GM21447 (cell line): ENCODE measurements around the gene TRIM71.
"Not testable (repeated sequence)": the region's sequence is repeated elsewhere in the genome, so short reads cannot be mapped to it uniquely, and the experiment has no call there.

Experiments
- ATAC-seq: cut with Tn5 transposase; IDR thresholded peaks from one replicate; pipeline ENCODE4 v1.9.1; 2021; ENCODE audit not compliant: unreplicated experiment

The TRIM71 gene

GRCh38 chr3:32842531-32842931, 24.7 kb downstream of the TRIM71 start:
- peak; percentile 53 for ATAC-seq

GRCh38 chr3:32842987-32843386, 25.2 kb downstream of the TRIM71 start:
- ATAC-seq: no peak

- ATAC-seq: no peak
These were observed 25.9 kb downstream of the TRIM71 start for GRCh38 chr3:32843510-32844321.

DNA sequence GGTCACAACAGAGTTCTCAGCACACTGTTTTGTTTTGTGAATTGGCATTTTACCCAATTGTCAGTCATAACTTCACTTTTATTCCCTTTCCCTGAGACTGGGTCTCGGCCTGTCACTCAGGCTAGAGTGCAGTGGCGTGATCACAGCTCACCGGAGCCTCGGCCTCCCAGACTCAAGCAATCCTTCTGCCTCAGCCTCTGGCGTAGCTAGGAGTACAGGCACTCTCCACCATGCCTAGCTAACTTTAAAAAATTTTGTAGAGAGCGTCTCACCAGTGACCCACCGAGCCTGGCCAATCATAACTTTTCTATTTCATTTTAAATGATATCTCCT, 26.5 kb downstream of the TRIM71 start:
- no peak for ATAC-seq

GRCh38 chr3:32844914-32845313, 27.1 kb downstream of the TRIM71 start:
- ATAC-seq: no peak

GRCh38 chr3:32845546-32845945, 27.7 kb downstream of the TRIM71 start:
- not testable (repeated sequence) for ATAC-seq

DNA sequence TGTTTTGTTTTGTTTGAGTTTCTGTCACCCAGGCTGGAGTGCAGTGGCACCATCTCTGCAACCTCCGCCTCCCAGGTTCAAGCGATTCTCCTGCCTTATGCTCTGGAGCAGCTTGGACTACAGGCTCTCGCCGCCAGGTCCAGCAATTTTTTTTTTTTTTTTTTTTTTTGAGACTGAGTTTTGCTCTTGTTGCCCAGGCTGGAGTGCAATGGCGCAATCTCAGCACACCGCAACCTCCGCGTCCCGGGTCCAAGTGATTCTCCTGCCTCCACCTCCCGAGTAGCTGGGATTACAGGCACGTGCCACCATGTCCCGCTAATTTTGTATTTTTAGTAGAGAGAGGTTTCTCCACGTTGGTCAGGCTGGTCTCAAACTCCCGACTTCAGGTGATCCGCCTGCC, 29.2 kb downstream of the TRIM71 start:
- not testable (repeated sequence) for ATAC-seq

- ATAC-seq: no peak
These were observed 29.7 kb downstream of the TRIM71 start for GRCh38 chr3:32847528-32847927.

DNA sequence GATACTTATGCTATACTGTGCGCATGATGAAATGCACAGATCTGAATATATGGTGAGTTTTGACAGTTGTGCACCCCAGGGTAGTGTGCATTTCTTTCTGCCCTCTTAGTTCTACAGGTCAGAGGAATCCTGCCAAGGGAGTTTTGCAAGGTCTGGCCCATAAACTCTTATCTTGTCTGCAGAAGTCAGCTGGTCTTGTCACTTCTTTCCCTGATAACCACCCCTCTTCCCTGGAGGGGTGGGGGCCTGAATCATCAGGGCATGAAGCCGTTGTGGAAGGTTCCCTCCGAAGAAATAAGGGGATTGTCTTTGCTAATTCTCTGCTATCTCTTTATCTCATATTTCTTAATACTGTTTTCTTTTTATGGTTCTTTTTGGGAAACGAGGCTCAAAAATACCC, 30.4 kb downstream of the TRIM71 start:
- ATAC-seq: no peak

- ATAC-seq: no peak
These were observed 31.2 kb downstream of the TRIM71 start for GRCh38 chr3:32849046-32849445.

DNA sequence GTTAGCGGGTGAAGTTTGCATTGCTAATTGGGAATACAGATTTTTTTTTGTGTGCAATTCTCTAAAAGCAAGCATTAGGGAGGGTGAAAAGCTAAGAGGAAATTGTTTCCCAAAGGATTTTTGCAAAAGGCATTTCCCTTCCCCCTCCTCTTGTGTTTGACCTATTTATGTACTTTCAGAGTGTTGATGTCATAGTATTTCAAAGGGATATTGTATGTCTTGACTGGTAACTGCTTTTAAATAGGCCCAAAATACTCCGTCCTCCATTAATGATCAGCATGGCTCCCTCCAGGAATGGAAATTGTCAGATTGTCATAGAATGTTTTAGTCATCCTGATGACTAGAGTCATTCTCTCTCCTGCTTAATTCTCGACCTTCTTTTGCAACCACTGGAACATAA, 32.4 kb downstream of the TRIM71 start:
- no peak for ATAC-seq

- no peak for ATAC-seq
These were observed 32.8 kb downstream of the TRIM71 start for GRCh38 chr3:32850636-32851035.

GRCh38 chr3:32852146-32852545, 34.3 kb downstream of the TRIM71 start:
- no peak for ATAC-seq

DNA sequence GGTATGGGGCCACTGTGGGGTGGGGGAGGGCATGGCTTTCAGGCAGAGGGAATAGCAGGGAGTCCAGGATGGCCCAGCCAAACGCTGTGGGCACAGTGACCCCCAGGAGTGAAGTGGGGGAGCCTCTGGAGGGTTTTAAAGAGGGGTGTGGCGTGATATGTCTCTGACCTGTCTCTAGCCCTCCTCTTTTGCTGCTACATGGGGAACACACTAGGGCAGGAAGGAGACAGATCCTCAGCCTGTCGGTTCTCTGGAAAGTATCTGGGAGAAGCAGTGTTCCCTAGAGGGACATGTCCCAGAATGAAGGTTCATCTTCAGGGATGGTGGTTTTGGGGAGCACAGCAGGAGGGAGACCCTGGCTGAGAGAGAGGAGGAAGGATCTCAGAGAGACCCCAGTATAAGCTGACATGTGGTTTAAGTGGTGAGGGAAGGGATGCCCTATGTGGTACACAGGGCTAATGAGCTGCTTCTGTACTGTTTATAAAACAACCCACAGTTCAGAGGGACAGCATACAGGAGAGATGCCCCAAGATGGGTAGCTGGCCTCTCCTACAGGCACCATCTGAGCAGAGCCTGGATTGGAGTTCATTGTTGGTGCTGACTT, 37.7 kb downstream of the TRIM71 start:
- ATAC-seq: no peak

DNA sequence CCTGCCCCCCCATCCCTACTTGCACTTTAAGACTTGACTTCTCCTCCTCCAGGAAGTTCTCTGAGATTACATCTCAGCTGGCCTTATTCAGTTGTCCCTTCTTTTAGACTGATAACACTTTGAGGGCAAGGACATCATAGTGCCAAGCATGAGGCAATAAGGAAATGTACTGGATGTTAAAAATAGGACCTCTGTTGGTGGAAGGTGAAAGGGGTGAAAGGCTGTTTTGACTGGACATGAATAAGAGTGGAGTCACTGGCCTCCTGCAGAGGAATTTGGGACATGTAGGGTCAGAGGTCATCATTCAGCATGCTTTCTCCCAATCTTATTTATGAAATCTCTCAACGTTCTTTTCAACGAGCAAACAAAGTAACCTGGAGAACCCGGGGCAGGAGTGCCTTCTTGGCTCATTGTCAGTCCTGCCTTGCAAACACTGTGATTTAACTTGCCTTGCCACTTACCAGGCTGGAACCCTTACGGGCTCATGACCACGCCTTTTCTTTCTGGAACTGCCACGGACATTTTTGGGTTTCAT, 38.6 kb downstream of the TRIM71 start:
- ATAC-seq: no peak

DNA sequence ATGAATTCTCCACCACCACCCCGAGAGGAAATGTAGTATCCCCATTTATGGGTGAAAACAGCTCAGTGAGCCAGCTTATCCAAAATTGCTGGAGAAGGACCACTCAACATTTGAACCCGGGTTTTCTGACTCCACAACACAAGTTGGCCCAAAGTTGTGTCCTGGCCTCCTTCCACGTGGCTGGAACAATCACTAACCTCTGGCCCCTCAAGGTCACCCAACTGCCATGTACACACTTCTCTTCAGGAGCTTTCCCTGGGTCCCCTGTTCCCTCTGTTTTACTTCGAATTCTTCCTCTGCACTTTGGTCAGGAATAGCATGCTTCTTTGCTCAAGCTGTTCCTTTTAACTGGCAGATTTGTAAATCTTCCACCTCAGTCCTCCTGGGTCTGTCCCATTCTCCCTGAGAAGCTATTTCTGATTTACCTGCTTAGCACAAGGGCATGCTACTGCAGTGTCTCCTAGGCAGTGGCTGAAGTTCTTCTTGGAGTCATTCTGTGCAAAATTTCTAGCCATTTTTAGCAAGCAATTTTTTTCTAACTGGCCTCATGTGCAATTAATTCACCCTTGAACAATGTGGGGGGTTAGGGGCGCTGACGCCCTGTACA, 39.2 kb downstream of the TRIM71 start:
- no peak for ATAC-seq

GRCh38 chr3:32857921-32858320, 40.1 kb downstream of the TRIM71 start:
- ATAC-seq: no peak

DNA sequence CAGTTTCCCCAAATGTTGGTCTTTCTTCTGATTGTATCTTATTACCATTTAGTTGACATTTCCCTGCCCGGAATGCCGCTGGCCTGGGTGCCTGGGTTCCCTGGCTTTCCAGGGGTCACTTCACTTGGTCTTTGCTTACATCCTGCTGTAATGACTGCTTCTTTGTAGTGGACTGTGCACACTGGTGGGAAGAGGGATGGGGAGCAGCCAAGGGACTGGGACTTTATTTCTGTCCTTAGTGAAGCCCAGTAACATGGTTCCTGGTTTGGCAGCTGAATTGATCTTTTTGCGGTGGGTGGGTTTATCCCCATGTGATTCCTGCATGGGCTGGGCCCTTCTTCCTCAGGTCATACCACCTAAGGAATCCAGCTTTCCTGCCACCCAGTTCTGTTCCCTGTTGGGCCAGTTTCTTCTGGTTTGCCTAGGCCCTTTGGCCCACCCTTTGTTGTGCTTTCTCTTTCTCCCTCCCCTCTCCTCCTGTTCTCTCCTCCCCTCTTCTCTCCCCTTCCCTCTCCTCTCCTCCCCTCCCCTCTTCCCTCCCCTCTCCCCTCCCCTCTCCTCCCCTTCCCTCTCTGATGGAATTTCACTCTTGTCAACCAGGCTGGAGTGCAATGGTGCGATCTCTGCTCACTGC, 41.9 kb downstream of the TRIM71 start:
- no peak for ATAC-seq

GRCh38 chr3:32860499-32860898, 42.7 kb downstream of the TRIM71 start:
- ATAC-seq: no peak

- ATAC-seq: no peak
These were observed 43.9 kb downstream of the TRIM71 start for GRCh38 chr3:32861681-32862080.

DNA sequence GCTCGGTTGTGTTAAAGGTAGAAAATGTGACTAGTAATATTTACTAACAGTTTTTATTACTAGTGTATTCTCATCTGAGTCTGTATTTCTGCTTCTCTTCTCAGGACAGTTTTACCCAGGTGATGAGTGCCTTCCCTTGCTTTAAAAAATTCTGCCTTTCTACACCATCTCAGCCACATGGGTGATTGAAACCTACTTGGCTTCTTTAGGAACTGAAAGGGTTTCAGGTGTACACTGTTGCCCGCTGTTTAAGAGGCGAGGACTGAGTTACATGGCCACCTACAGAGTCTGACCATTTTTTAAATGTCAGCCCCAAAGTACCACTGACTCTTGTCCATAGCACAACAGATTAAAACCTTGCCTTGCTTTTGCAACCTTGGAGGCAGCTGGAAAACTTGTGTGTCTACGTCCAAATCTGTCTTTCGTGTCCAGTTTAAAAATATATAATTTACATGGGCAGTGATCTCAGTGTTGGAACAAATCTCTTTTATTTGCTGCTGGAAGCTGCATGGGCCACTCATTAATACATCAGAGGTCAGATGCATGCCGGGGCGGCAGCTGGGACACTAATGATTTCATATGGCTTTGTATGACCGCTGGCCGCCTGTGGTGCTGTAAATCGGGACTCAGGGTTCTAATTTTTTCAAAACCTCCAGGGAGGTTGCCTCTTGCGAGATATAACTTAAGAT, 44.6 kb downstream of the TRIM71 start:
- ATAC-seq: no peak
